EH (cell line): ENCODE results near the gene RGS5.

Experiments
- DNase-seq: peaks from one replicate; pipeline ENCODE4 v3.0.0-alpha.2; 2015; ENCODE audit warnings: low read depth

Gene RGS5

DNA sequence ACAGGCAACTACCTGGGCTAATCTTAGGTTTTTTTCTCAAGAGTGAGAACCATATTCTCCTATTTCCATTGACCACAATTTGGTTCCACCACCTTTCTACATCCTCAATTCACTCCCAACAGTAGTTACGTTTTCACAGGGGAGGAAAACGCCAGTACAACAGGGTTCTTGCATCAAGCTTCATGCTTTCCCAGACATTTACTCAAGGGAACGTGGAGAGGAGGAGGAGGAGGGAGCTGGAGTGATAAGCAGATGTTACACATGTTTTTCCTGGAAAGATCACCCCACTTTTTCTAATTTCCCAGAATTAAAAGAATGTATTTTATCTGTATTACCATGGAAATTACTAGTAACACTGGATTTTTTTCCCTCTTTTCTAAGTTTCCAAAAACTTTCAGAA is 58.3 kb downstream of the RGS5 start:
- no peak for DNase-seq

DNA sequence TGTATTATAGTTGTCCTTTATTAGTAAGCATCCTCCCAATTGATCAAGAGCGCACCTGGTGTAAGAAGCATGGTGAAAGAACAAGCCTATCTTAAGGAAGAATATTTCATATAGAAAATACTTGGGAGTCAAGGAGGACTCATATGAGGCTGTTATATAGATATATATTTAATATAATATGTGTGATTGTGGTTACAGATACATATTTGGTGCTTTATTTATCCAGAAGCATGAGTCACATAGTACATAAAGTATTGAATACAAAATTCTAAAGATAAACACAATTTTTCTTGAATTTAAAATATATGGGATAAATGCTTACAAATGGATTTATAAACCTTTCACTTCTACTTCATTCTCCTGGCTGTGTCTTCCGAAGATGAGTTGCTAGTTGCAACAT is 60.6 kb downstream of the RGS5 start:
- DNase-seq = no peak

DNA sequence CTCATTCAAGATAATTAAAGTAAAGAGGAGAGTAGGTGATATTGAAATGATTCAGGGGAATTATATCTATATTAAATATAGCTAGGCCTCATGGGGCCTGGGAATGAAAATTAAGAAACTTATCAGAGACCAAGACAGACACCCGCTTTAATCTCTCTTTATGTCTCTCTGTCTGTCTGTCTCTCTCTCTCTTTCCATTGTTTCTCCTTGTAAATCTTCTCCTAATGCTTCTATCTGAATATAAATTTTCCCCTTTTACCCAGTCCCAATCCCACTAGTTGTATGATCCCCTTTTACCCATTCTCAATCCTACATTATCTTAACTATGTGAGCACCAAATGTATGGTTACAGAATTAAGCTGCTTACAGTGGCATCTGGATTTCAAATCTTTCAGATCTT is 61.2 kb downstream of the RGS5 start:
- no peak for DNase-seq

DNA sequence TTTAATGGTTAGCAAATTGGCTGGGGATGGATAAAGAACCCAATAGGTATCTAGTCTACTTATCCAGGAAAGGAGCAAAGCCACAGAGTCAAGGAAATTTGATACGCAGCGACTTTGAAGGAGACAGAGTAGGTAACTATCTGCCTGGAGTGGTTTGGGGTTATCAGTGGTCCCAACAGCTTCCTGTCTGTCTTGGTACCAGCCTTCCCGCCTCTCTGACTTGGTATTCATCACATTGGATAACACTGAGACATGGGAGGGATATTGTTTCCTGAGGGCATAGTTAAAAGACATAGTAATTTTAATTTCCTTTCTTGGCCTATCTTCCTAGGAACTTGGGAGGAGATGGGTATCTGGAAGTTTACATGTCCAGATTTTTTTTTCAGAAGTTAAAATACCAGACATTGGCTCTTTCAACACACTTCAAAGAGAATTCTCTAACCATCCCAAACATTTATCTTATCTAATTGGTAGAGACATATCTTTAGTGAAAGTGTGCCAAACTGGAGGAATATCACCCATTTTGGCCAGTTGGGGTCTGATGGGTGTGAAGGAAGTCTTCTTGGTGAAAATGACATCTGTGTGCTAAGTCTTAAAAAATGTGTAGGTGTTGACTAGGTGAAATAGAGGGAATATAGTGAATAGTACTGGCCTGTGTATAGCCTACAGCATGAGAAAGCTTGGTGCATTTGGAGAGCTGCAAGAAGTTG is 65.0 kb downstream of the RGS5 start:
- DNase-seq = no peak

DNA sequence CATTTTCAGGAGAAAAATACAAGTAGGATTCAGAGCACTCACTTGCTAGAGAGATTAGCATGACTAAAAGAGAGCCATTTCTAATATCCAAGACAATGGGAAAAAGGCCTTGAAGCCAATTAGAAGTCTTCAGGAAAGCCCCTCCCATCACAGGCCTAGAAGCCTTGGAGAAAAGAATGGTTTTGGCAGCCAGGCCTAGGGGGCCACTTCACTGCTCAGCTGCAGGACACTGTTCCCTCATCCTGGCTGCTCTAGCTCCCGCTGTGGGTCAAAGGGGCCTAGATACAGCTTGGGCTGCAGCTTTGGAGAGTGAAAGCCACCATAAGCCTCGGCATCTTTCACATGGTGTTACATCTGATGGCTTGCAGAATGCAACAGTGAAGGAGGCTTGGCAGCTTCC is 70.7 kb downstream of the RGS5 start:
- no peak for DNase-seq

DNA sequence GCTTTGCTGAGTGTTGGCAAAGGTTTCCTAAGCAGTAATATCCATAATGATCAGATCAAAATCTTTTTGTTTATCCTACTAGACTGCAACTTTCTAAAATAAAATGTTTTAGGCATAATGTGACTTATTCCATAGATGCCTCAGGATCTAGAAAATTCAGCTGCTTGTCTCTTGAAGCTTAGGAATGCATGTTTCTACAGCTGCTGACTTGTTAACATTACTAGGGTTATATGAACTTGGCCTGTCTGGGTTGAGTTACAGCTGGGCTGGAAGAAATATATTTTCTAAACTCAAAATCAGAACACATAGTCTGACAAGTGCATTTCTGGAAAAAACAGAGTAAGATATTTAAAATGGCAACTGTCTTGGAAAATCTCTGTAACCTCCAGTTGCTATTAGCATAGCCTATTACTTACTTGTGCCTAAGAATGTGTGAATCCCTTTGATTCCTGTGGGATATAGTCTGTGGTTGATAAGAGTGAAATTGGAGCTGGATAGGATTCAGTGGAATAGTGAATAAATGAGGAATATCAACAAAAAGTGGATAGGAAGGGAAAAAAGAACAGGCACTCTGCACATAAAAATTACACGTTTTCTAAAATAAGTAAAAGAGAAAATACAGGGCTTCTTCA is 72.4 kb downstream of the RGS5 start:
- DNase-seq = no peak

DNA sequence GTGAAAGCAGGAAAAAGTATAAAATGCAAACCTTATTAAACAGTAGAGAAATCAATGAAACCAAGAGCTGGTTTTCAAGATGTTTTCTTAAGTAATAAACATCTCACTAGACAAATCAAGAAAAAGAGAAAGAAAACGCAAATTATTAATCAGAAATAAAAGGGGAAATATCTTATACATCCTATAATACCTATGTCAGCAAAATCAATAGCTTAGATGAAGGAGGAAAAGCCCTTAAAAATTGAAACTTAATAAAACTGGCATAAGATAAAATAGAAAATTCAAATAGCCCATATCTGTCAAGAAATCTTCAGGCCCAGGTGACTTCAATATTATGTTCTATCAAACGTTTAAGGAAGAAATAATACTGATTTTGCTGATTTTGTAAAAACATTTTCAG is 74.4 kb downstream of the RGS5 start:
- DNase-seq = no peak

DNA sequence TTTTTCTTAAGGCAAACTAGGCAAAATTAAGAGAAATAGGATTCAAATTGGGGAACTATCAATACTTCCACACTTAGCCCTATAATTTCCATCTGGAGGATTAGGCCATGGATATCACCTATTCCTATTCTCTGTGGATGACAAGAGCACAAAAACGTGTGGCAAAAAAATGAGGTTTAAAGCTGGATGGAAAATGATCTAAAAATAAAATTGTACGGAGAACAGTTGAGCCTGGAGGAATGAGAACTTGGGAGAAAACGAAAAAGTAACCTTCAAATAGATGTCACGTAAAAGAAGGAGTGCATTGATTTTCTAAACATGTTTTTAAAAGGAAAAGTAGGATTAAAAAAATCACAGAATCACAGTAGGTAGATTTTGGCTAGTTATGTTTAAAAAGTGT is 77.9 kb downstream of the RGS5 start:
- no peak for DNase-seq

DNA sequence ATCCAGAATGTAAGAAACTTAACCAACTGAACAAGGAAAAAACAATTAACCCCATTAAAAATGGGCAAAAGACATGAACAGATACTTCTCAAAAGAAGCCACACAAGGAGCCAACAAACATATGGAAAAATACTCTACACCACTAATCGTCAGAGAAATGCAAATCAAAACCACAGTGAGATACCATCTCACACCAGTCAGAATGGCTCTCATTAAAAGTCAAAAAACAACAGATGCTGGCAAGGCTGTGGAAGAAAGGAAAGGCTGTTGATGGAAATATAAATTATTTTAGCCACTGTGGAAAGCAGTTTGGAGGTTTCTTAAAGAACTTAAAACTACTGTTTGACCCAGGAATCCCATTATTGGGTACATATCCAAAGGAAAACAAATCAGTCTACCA is 82.3 kb downstream of the RGS5 start:
- peak; percentile 42 for DNase-seq

DNA sequence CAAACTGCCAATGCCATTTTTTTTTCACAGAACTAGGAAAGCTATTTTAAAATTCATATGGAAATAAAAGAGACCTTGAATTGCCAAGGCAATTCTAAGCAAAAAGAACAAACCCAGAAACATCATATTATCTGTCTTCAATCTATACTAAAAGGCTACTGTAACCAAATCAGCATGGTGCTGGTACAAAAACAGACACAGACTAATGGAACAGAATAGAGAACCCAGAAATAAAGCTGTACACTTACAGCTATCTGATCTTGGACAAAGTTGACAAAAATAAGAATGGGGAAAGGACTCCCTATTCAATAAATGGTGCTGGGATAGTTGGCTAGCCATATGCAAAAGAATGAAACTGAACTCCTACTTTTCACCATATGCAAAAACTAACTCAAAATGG is 83.0 kb downstream of the RGS5 start:
- no peak for DNase-seq

DNA sequence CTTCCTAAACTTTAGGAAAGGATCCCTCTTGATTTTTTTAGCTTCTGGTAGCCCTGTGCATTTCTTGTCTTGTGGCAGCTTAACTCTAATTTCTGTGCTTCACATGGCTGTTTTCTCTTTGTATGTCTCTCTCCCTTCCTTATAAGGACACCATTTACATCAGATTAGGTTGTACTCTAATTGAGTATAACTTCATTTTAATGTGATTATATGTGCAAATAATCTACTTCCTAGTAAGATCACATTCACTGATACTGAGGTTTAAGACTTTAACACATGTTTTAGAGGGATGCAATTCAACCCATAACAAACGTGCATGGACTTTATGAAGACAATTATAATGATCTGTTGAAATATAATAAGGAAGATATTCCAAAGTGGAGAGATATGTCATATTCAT is 86.8 kb downstream of the RGS5 start:
- no peak for DNase-seq

DNA sequence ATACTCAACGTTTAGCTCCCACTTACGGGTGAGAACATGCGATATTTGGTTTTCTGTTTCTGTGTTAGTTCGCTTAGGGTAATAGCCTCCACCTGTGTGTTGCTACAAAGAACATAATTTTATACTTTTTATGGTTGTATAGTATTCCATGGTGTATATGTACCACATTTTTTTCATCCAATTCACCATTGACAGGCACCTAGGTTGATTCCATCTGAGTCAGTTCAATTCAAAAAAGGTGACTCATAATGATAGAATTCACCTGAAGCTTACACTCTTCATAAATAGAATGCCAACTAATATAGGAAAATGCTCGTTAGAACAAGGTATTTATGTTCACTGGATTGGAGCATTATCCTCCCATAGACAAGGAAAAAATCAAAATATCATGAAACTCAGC is 95.1 kb downstream of the RGS5 start:
- no peak for DNase-seq

DNA sequence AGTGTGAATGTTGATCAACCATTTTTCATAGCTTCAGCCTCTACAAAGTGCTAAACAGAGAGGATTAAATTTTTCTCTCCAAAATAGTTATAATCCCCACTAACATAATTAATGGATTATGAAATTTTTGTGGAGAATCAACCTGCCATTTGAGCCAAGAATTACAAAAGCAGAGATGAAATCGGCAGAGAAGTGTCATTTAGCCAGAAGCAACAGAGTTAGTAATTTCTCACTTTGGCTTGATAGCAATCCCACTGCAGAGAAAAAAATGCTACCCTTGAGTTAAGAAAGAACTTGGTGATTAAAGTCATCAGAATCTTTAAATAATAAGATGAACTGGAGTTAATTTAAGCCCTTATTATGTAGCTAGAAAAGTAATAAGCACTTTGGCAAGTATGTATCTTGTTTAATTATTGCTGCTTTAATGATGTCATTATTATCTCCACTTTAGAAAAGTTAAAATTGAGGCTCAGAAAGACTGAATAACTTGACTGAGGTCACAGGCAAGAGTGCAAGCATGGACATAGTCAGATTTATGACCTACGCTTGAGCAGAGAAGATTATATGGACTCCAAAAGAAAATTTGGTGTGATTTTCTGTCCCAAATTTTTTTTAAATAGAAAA is 96.2 kb downstream of the RGS5 start:
- DNase-seq = no peak

DNA sequence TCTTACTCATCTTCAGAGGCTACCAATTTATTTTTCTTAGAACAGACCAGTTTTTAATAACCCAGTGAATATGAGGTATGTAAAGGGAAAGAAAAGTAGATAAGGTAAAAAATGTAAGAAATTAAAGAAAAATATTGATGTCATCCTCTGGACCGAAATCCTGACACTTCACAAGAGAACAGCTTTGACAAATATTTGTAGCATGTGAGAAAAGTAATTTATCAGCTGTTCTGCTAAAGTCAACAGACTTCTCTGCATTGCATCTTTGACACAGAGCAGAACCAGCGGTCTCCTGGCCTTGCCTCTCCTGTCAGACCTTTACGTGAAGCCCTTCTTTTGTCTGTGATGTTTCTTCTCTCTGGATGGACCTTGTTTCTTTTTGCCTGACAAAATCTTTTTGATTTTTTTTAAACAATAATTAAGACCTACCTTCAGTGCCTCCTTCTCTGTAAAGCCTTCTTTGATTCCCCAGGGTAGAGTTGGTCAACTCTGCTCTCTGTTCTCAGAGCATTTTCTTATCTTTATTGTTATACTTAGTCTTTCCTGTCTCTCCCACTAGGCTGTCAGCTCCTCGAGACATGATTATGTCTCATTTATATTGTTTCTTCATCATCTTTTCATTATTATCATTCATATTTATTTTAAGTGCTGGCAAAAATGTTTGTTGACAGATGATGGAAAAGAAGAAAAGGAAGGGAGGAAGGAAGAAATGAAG is 98.2 kb downstream of the RGS5 start:
- peak; percentile 51 for DNase-seq

DNA sequence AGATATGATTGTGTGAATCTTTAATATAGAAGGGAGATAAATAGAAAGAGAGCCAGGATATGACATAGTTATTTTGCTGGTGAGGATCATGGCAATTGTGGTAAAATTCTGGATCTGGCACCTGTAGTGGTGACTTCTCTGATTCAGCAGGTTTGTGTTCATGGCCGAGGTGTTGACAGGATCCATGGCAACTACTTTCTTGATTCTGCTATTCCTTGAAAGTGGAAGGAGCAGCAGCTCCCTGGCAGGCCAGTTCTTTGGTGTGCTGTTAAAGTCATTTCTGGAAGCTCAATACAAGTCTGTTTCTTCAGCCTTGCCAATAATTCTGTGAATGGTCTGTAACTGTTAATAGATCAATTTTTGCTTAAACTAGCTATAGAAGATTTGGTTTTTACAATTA is 100.1 kb downstream of the RGS5 start:
- DNase-seq = no peak

DNA sequence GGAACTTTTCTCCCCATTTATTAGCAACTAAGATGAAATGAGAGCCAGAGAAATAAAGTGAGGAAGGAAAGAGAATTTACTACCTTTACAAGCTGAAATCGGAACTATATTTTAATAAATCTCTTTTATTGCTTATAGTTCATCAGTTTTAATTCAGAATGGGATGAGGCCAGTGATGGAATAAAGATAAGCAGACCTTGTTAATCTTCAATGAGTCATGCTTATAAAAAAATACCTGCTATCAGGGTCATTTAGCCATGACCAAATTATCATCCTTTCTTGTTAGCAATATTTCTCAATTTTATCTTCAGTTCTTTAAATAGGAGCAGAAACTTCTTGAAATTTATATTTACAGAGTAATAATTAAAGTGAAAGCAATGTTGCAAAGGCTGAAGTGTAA is 107.5 kb downstream of the RGS5 start:
- DNase-seq = no peak

DNA sequence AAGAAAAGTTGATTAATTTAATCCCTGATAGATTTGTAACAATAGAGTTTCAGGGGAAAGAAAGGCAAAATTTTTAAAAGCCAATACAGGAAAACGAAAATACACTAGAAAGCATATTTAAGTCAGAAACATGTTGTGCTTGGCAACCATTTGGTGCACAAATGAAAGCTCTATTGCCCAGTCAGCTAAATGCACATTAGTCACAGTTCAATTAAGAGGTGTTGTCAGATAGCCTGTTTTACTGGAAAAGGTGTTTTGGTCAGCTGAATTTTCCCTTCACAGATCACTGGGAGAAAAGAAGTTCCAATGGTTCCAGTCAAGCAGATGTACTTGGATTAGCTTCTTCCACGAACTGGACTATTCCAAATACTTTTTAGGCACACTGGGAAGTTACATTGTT is 108.1 kb downstream of the RGS5 start:
- DNase-seq = no peak

DNA sequence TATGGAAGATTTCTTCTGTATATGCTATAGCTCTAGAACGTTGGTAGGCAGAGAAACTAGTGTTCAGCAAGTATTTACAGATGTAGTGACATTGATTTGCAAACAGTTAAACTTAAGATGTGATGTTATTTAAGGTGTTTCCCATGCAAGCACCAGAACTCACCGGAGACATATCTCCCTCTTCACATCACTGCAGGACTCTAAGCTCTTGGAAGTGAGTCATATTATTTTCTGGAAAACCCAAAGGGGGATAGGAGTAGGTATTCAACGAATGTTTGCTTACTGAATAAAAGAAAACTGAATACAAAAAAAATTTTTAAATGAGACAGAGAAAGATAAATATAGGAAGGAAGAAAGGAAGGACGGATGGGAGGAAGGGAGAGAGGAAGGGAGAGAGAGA is 108.5 kb downstream of the RGS5 start:
- DNase-seq = no peak

DNA sequence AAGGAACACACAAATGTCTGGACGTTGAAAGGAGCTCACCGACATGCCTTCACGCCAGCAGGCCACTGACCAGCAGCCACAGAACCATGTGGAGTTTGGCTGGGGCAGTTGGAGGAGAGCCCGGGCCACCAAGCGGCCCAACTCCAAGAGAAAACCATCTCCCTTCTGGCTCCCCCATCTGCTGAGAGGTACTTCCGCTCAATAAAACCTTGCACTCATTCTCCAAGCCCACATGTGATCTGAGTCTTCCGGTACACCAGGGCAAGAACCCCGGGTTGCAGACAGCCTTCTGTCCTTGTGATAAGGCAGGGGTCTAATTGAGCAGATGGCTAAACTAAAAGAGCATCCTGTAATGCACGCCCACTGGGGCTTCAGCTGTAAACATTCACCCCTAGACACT is 109.1 kb downstream of the RGS5 start:
- DNase-seq = no peak

DNA sequence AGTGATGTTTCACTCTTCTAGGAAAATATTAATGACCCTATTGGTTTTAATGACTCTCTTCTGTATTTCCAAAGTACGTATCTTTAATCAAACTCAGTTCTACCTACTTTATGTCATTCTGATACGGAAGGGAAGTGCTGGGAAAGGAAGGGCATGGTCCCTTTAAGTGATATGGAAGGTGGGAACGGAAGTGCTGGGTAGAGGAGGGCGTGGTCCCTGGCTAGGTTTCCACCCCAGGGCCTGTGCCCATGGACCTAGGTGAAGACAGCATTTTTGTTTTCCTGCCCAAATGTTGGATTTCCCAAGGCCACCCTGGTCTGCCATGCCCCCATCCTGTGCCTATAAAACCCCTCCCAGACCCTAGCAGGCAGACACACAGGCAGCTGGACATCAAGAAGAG is 109.5 kb downstream of the RGS5 start:
- no peak for DNase-seq
